Measurements from ENCODE around the gene NFATC4.

The NFATC4 gene

DNA sequence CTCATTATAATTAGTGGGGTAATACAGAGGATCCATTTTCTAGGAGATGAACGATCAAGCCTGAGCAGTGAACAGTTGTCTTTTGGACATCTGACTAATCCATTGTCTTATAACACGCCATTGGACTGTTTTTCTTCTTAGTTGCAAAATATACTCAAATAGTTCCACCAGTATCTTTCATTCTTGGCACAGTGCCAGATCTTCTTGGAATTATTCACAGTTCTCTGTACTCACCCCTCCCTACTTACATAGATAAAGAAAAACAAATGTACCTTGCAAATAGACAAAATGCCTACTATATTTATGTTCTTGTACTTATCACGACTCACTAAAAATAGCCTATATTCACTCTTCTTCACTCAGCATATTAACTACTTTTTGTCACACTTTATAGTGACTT lies 57.7 kb downstream of the NFATC4 start:
- H3K4me1 ChIP-seq (ENCODE audit: low read depth, poor library complexity, severe bottlenecking): peaks cover 10% of the 10 kb centered on the region
- H3K79me2 ChIP-seq (ENCODE audit: insufficient read depth, low read depth): no peaks in the 10 kb centered on the region
- H3K27me3 ChIP-seq (ENCODE audit: insufficient read depth, low read depth): no peaks in the 10 kb centered on the region
- no peak overlapping the region for H3K4me2 ChIP-seq
- H2AFZ ChIP-seq (ENCODE audit: low read depth): no peak overlapping the region
- no peak overlapping the region for H3K9ac ChIP-seq
- H4K20me1 ChIP-seq (ENCODE audit: insufficient read depth): no peaks in the 10 kb centered on the region
- H3K27ac ChIP-seq: no peak overlapping the region
- TF ChIP-seq, protein P1, sequence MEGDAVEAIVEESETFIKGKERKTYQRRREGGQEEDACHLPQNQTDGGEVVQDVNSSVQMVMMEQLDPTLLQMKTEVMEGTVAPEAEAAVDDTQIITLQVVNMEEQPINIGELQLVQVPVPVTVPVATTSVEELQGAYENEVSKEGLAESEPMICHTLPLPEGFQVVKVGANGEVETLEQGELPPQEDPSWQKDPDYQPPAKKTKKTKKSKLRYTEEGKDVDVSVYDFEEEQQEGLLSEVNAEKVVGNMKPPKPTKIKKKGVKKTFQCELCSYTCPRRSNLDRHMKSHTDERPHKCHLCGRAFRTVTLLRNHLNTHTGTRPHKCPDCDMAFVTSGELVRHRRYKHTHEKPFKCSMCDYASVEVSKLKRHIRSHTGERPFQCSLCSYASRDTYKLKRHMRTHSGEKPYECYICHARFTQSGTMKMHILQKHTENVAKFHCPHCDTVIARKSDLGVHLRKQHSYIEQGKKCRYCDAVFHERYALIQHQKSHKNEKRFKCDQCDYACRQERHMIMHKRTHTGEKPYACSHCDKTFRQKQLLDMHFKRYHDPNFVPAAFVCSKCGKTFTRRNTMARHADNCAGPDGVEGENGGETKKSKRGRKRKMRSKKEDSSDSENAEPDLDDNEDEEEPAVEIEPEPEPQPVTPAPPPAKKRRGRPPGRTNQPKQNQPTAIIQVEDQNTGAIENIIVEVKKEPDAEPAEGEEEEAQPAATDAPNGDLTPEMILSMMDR (conservative IDR thresholded peaks at IDR 0.05; ENCODE audit: low read depth, low read length): no peak
- no peaks in the 10 kb centered on the region for H3K36me3 ChIP-seq (ENCODE audit: insufficient read depth)
- H3K4me3 ChIP-seq (IDR thresholded peaks at IDR 0.05; ENCODE audit: insufficient read depth, low read depth, low read length): no peak overlapping the region

DNA sequence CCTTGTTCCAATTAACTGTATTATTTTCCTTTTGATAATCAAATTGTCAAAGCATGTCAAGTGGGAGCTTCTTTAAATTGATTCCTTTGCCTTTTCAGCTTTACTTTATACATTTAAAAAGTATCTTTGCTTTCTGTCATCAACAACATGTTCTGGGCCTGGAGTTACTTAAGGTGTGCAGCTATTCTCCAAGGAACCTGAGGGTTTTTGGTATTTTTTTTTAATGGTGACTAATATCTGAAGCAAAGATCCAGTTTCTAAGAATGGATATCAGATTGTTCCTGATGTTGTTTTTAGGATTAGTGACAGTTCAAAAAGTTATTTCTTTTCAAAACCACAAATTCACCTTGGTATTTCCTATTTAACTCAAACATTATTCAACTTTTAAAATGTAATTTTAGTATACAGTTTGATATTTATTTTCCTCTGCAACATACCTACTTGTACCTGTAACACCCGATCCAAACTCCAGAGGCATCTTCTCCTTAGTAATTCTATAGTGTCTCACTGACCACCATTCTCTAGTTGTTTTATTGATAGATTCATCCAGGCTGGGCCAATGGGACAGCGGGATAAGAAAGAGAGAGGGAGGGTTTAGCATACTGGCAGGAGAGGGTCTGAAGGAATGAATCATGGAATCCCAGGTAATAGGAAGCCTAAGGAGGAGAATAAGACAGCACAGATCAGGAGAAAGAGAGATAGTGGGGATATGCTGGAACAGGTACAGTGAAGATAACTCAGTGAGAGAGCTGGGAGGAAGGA lies 58.3 kb downstream of the NFATC4 start:
- Histone ChIP-seq H3K79me2 (ENCODE audit: insufficient read depth, low read depth) (no peaks in the 10 kb centered on the region), H2AFZ (ENCODE audit: low read depth) (no peak overlapping the region), H3K4me1 (ENCODE audit: low read depth, poor library complexity, severe bottlenecking) (peaks cover 10% of the 10 kb centered on the region), H3K4me2 (no peak overlapping the region), H3K27me3 (ENCODE audit: insufficient read depth, low read depth) (no peaks in the 10 kb centered on the region), H3K9ac (no peak overlapping the region), H4K20me1 (ENCODE audit: insufficient read depth) (no peaks in the 10 kb centered on the region), H3K36me3 (ENCODE audit: insufficient read depth) (no peaks in the 10 kb centered on the region), H3K4me3 (IDR thresholded peaks at IDR 0.05; ENCODE audit: insufficient read depth, low read depth, low read length) (no peak overlapping the region), H3K27ac (no peak overlapping the region)
- TF ChIP-seq, protein P1 (conservative IDR thresholded peaks at IDR 0.05; ENCODE audit: low read depth, low read length): no peak

DNA sequence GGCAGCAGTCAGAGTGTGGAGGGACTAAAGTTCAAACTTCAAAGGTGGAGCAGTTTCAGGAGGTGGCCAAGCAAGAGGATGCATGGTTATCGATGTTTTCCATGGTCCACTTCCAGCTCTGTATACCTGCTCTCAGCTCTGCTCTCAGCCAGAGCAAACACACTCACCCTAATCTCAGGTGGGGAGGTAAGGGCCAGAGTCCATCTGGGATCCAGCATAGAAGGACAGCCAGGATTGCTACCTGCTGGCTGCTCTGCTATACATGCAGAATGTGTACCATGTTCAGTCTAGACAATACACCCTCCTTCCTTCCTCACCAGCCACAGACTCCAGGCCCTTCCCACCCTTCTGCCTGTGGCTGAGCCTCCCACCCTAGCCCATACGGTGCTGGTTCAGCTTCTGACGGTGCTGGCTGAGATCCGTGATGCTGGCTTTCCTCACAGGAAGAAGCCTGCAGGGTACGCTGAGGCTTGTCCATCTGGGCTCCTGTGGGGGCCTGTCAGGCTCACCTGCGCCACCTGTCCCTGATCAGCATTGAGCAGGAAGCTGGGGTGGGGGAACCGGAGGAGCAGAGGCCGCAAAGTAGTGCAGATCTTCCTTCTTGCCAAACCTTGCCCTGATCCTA lies 59.0 kb downstream of the NFATC4 start:
- no peak overlapping the region for H2AFZ ChIP-seq (ENCODE audit: low read depth)
- no peak overlapping the region for H3K4me3 ChIP-seq (IDR thresholded peaks at IDR 0.05; ENCODE audit: insufficient read depth, low read depth, low read length)
- no peak overlapping the region for H3K9ac ChIP-seq
- H3K4me1 ChIP-seq (ENCODE audit: low read depth, poor library complexity, severe bottlenecking): peaks cover 17% of the 10 kb centered on the region
- no peaks in the 10 kb centered on the region for H3K36me3 ChIP-seq (ENCODE audit: insufficient read depth)
- H3K27me3 ChIP-seq (ENCODE audit: insufficient read depth, low read depth): no peaks in the 10 kb centered on the region
- TF ChIP-seq, protein P1 (conservative IDR thresholded peaks at IDR 0.05; ENCODE audit: low read depth, low read length): no peak
- no peak overlapping the region for H3K27ac ChIP-seq
- H4K20me1 ChIP-seq (ENCODE audit: insufficient read depth): no peaks in the 10 kb centered on the region
- H3K4me2 ChIP-seq: no peak overlapping the region
- no peaks in the 10 kb centered on the region for H3K79me2 ChIP-seq (ENCODE audit: insufficient read depth, low read depth)

DNA sequence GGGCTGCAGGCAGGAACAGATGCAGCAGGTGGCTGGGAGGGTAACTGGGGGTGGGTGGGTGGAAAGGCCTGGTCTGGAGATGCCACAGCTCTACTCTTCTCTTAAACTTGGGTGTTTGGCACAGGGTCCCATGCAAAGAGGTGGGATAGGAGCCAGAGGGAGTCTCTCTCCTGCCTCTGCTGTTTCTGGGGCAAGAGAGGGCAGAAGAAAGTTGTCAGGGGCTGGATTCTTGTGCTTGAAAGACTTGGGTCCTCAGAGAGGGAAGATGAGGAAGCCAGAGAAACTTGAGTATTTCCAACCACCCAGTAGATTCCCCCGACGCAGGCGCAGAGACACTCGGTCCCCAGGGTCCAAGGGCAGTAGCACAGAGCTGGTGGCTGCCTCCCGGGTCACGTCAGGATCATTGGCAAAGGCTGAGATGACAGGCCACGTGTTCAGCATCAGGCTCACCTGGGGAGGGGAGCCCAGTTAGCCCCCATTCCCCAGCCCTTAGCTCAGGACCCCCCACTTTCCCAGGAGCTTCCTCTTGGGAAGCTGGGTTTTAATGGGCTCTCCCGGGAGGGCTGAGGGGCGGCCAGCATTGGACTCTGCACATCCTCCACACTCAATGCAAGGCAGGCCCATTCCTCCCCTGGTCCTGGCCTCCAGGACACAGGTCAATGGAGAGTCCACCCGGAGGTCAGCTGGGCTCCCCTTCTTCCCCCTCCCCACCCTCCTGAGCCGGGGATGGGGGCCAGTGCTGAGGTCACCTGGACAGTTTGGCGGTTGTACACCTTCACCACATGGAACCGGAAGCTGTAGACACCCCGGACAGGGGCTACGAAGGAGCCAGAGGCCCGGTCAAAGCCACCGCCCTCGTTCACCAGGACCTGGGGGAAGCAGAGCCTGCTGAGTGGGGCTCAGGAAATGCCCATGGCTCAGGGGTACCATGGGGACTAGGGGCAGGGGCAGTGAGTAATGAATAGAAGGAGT lies 59.8 kb downstream of the NFATC4 start:
- no peak overlapping the region for H3K9ac ChIP-seq

More for the DNA sequence above, 59.8 kb downstream of the NFATC4 start:
- Histone ChIP-seq H3K27ac (no peak overlapping the region), H3K36me3 (ENCODE audit: insufficient read depth) (no peaks in the 10 kb centered on the region), H4K20me1 (ENCODE audit: insufficient read depth) (no peaks in the 10 kb centered on the region), H3K4me2 (no peak overlapping the region), H3K4me1 (ENCODE audit: low read depth, poor library complexity, severe bottlenecking) (peaks cover 18% of the 10 kb centered on the region), H3K27me3 (ENCODE audit: insufficient read depth, low read depth) (no peaks in the 10 kb centered on the region), H2AFZ (ENCODE audit: low read depth) (no peak overlapping the region), H3K79me2 (ENCODE audit: insufficient read depth, low read depth) (no peaks in the 10 kb centered on the region), H3K4me3 (IDR thresholded peaks at IDR 0.05; ENCODE audit: insufficient read depth, low read depth, low read length) (no peak overlapping the region)
- TF ChIP-seq, protein P1 (conservative IDR thresholded peaks at IDR 0.05; ENCODE audit: low read depth, low read length): no peak

Data from KMS-11 (cell line).